ENCODE data around the gene IMMP2L. TPM values are rescaled to one million over a fixed set of nuclear protein-coding genes. Genes with fewer than 3 reads are reported as not detected.
A peak's percentile ranks its signal among the peaks of the same experiment; 100 is the strongest.

The IMMP2L gene
- total RNA-seq, 1 donor from 2014 or later = 32.0 TPM

DNA sequence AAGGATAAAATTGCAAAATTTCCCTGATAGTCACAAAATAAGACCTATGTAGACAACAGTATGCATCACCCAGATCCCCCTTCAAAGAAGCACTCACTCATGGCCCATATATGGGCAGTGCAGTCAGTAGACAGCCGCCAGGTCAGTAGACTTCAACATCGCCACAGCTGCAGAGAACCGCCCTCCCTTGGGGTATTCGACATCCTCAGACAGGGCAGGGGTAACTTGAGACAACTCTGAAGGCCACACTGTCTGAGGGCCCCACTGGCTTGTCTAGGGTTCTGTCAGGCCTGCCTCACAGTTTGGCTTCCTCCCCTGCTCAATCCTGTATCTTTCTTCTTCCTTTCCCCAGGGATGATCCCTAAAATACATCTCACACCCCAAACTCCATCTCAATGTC lies 172.3 kb downstream of the IMMP2L start:
- no peak for DNase-seq

DNA sequence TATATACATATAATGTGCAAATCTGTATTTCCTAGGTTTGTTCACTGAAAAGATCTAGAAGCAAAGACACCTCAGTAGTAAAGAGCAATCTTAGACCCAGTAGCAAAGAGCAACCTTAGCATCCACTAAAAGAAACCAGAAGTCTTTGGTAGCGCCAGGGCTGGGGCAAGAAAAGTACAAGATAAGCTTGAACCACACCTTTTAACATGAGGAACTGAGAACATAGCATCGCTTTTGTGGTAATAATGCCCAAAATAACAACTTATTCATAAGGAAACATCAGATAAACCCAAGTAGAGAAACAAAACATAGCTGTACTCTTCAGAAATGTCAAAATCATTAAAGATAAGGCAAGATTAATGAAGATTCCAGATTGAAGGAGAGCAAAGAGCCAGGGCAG lies 173.4 kb downstream of the IMMP2L start:
- no peak for DNase-seq

DNA sequence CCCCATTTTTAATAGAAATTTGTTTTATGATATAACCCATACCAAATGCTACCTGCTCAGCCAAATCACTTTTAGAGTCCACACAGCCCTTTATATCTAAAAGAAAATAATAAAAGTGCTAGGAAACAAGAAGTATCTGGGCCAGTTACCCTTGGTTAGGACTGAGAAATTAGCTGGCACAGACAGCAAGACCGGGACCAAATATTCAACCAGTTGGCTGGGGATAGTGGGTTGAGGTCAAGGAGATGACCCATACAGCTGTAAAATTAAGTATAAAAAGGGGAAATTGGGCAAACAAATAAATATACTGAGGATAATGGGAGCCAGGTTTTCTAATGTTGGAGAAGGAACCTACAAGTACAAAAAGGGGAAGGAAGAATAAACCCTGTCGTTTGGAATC lies 174.3 kb downstream of the IMMP2L start:
- no peak for DNase-seq

DNA sequence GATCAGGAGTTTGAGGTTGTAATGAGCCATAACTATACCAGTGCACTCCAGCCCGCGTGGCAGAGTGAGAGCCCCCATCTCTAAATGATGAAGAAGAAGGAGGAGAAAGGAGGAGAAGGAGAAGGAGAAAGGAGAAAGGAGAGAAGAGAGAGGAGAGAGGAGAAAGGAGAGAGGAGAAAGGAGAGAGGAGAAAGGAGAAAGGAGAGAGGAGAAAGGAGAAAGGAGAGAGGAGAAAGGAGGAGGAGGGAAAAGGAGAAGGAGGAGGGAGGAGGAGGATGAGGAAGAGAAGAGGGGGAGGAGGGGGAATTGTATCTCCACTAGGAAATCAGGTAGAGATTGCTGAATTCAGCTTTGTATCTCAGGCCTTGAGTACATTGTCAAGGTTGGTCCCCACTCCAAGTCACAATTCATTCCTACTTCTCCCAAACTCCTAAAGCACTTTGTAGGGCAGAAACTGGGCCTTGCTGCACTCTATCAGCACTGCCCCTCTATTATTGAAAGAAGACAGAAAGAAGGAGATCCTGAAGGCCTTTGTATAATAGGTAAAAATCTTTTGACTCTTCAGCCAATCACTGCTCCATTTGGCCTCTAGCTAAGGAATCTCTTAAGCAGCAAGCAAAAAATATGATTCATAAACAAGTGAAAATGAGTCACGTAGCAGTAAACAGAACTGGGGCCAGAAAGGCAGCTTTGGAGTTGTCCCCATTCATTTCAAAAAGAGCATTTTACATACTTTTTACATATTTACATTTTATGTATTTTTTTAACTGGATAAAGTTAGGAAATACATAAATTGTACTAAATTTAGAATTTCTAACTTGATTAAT lies 178.0 kb downstream of the IMMP2L start:
- no peak for DNase-seq

DNA sequence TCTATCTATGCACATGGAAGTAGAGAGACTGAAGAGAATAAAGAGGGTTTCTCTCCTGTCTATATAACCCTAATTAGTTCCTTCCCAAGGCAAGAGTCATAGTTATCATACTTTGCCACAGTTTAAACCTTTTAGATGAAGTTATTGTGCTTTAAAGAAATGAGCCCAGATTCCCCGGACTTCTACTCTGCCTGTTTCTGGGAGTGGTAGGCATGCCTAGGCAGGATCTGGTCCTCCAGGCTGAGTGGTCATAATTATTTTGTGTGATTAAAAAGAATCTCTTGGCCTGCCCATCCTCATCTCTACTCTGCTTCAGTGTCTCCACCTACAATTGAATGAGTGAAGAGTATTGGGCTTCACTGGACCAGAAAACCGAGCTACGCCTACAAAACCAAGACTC lies 179.2 kb downstream of the IMMP2L start:
- DNase-seq = no peak

DNA sequence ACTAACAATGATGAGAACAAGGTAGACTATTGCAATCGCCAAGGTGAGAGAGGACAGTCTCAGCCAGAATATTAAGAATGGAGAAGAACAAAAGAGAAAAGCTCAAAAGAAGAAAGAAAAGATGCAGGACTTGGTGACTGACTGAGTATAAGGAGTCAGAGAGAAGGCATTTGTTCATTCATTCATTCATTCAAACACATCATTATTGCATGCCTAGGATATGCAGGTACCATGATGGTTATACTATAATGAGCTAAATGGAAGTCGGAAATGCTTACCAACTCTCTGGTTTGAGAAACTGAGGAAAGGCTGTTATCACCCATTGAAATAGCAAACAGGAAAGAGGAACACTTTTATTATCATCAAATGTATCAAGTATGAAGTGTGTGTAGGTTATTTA lies 180.7 kb downstream of the IMMP2L start:
- no peak for DNase-seq

DNA sequence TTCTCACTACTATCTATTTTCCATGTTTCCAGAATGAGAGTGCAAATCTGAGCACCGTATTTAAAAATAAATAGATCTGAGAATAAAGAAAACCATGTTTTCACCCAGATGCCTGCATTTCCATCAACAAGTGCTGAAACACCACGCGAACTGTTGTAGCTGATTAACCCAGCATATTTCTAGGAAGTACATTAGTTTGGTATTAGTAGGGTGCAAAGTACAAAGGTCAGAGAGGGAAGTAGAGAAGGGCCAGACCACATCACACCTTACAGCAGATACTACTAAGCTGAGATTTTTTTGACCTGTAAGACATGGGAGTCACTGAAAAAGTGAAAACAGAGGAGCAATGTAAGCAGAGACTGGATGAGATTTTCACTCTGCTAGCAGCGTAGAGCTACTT lies 181.3 kb downstream of the IMMP2L start:
- no peak for DNase-seq

DNA sequence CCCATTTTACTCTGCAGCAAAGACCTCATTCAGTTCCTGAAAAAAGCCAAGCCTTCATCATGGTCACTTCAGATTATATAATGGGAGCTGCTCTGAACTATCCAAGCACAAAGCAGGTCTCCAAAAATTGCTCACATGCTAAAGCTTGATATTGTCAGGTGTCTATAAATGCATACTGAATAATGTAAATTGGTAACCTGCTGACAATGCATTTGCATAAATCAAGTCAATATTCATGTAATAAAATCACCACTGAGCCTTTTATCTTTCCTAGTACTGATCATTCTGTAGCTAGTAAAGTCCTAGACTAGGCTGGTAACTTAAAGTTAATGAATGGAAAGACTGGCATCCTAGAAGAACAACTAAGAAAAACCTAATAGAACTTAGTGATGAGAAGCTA lies 188.3 kb downstream of the IMMP2L start:
- DNase-seq = no peak

DNA sequence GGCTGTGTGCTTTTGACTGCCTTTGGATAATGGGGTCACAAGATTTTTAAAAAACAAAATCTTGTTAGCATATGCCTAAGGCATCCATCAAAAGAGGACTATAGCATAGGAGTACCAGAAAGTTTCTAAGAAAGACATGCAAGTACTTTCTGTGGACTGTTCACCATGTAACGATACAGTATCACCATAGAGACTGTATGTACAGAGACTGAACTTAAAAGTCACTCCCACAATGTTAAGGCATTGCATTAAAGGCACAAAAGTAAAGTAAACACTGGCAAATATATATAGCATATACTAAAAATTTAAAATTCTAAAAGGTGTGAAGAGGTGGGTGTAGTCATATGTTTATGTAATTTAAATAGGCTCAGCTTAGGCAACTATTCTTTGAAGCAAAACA lies 190.9 kb downstream of the IMMP2L start:
- DNase-seq = no peak

DNA sequence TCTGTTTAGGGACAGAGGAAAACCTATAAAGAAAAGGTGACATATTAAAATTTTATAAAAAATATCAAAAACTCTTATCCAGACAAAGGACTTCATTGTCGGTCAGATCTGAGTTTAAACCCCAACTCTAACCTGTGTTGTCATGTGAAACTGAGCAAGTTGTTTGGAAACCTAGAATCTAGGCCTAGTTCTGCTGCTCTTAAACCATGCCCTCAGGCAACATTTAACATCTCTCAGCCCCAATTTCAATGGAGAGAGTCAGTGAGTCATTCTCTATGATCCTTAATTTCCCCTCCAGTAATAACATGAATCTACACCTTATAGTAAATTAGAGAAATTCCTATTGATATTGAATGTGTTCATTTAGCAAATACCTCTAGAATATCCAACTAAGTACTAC lies 192.3 kb downstream of the IMMP2L start:
- no peak for DNase-seq

DNA sequence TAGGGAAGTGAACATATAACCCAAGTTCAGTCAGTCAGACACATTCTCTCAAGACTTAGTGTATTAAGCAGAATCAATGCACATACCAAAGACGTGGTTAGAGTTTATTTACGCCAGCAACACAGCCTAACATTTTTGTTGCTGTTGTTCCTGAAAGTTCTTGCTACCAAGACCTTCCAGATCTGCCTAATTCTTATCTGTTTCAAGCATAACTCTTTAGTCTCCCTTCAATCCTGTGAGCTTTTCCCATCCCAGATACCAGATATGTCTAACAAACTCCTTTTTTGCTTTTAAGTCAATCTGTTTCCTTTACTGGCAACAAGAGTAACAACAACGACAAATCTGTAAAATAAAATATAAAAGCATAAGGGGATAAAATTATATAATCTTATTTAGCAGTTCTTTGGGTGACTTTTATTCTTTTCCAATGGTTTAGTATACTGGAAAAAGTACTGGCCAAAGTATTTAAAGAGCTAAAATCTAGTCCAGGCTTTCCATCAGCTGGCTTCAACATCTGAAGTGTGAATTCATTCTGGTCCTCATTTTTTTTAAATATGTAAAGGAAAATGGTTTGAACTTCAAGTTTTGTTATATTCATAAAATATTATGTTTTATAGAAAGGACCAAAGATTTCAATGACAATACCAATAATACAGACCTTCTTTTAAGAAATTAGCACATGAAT lies 193.8 kb downstream of the IMMP2L start:
- no peak for DNase-seq

DNA sequence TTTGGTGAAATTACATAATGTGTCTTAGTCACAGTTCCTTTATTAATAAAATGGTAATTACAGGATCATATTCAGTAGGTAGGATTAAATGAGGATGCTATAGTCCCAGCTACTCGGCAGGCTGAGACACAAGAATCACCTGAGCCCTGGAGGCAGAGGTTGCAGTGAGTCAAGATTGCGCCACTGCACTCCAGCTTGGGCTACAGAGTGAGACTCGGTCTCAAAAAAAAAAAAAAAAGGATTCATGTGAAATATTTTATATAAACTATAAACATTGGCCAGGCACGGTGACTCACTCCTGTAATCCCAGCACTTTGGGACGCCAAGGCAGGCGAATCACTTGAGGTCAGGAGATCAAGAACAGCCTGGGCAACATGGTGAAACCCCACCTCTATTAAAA lies 197.9 kb downstream of the IMMP2L start:
- no peak for DNase-seq

DNA sequence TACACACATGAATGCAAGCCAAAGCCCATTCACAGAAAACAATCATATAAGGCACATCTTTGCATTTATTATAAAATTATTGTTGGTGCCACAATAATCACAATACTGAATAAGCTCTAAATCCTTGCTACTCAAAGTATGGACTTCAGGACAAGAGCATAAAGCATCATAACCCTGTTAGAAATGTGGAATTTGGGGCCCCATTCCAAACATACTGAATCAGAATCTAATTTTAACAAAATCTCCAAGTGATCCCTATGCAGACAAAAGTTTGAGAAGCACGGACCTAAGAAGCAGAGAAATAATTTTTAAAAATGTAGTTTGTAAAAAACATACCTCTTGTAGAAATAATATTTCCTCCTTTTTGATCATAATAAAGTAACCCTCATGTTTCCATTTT lies 199.2 kb downstream of the IMMP2L start:
- no peak for DNase-seq

DNA sequence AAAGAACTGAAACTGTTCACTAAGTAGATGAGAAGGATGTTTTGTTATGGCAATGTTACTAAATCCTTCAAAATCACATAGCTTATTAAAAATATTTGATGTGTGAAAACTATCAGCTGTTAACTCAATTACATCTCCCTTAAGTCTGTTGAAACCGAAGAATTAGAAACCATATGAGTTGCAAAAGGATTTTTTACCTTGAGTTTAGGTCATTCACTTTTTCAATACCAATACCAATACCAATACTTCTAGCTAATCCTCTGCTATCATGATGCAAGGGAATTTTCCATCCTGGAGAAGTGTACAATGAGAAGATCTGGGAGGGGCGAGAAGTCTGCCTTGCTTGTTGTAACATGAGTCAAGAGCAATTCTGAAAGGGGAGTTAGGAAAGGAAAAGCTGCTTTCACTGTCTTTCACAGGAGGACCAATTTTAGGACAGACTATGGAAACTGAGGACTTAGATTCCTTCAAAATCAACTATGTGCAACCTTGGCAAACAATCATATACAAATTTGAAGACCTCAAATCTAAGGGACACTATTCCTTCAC lies 199.7 kb downstream of the IMMP2L start:
- DNase-seq = peak; percentile 28

DNA sequence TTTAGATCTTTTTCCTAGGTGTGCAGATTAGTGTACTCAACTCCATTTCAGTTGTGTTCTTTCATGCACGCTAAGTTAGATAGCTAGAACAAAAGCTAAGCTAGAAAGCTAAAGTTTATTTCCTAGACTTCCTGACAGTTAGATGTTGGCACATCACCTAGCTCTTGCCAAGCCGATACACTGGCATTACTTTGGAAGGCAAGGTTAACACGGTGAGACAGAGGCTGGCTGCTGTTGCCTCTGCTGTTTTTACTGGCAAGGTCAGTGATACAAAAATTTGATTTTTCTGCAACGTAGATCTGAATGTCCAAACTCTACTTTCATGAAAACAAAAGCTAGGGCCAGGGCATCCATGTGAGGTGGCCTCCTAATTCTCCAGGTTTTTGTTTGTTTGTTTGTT lies 203.4 kb downstream of the IMMP2L start:
- DNase-seq = no peak

DNA sequence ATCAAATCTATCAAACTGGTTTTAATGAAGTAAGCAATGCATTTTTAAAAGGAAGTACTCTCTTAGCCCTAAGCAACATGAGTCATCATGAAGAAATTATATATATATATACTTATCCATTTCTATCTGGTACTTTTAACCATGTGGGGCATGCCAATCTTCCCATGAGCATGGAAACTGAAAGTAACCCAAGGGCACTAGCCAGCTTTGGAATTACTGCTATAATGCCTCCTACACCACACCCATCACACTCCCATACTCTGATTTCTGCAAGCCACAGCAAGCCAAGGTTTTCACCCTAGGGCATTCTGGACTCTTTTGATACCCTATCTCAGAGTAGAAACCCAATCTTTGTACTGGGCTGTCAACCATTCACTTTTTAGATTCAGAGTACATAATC lies 204.6 kb downstream of the IMMP2L start:
- no peak for DNase-seq

DNA sequence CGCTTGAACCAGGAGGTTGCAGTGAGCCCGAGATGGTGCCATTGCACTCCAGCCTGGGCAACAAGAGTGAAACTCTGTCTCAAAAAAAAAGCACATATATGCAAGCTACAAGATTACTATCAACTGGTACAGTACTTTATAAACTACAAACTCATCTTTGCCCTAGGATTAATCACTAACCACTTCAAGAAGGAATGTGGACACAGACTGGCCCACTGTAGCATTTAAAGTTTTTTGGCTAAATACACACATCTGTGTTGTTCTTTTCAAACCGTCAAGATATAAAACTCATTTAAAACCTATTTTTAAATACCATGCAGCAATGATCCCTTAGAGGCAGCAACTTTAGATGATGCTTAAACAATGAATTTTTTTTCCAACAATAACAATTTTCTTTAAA lies 205.4 kb downstream of the IMMP2L start:
- no peak for DNase-seq

DNA sequence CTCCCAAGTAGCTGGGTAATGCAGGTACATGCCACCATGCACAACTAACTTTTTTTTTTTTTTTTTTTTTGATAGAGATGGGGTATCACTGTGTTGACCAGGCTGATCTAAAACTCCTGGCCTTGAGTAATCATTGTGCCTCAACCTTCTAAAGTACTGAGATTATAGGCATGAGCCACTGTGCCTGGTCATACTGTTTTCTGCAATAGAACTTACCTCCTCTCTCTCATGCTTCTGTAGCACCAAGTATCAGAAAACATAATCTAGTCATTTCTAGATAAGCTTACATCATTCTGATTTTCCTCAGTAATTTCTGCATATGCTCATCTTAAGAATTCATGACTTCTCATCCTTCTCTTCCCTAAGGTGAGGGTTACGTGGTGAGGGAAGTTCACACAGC lies 210.0 kb downstream of the IMMP2L start:
- DNase-seq = no peak

DNA sequence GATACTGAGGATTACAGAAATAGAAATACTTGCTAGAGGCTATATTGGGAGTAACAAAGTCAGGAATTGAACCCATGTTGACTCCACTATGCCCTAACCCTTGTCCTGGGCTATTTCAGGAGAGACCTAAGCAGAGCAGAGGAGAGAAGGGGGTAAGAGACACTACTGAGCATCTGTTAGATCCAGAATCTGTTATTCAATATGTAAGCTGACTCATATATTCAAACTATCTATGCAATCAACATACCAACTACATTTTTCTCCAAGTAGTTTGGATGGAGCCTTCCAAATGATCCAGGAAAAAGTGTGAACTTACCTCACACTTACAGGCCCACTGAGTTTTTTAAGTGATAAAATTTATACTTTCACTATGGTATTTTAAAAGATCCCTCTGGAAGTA lies 216.1 kb downstream of the IMMP2L start:
- DNase-seq = no peak

DNA sequence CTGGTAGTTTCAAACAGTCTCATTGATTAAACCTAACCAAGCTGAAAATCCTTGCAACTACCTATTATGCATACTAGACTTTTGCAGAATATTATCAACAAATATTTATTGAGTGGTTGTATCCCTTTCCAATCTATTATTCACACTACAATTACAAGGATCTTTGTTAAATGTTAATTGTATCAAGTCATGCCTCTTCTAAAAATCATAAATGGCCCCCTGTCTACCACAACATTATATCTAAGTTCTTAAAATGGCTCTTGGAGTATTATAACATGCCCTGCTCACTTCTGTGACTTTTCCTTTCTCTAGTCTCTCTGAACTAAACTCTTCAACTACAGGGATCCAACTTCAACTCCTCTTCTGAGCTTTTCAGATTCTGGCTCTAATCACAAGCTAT lies 219.3 kb downstream of the IMMP2L start:
- DNase-seq = no peak

DNA sequence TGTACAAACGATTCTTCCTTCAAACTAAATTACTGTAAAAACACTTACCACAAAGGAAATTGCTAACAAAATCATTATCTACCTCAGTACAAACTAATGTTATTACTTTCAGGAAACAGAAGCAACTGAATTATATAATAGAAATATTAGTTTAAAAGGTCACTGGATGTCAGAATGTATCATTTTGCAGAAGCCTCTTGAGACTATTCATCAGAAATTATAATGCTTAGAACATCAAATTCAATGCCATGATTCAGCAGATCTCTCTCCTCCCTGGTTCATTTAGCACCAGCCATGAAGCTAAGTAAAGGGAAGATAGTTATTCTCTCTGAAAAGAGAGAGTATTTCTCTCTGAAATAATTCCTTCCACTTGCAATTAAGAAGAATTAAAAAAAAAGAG lies 223.3 kb downstream of the IMMP2L start:
- no peak for DNase-seq

DNA sequence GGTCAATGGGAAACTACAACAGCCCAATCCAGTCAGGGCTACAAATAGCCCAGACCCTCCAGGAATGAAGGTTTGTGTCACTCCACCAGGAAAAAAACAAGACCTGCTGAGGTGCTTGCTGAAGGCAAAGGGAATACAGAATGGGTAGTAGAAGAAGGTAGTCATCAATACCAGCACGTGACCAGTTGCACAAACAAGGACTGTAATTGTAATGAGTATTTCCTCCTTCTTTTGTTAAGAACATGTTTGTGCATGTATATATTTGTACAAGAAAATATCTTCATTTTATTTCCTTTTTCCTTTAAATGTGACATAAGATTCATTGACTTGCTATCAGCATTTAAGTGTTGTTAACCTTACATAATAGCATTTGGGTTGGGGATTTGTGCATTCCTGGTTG lies 229.3 kb downstream of the IMMP2L start:
- no peak for DNase-seq

DNA sequence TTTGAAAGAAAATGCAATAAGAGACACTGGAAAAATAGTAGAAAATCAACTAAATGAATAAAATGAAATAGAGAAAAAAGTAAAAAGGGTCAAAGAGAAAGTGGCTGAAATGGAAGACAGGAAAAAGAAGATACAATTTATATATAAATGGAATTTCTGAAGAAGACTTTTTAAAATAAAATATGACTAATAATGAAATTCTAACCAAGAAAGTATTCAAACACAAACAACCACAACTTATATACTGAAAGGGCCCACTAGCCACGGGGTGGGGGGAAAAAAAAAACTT lies 232.1 kb downstream of the IMMP2L start:
- DNase-seq = no peak
